ENCODE data around the gene ZNF423. TPM values are rescaled to one million over a fixed set of nuclear protein-coding genes. Genes with fewer than 3 reads are reported as not detected.

ZNF423 gene
- polyA plus RNA-seq, 3 donors = 1.9 to 15.4 (median 8.7) TPM

DNA sequence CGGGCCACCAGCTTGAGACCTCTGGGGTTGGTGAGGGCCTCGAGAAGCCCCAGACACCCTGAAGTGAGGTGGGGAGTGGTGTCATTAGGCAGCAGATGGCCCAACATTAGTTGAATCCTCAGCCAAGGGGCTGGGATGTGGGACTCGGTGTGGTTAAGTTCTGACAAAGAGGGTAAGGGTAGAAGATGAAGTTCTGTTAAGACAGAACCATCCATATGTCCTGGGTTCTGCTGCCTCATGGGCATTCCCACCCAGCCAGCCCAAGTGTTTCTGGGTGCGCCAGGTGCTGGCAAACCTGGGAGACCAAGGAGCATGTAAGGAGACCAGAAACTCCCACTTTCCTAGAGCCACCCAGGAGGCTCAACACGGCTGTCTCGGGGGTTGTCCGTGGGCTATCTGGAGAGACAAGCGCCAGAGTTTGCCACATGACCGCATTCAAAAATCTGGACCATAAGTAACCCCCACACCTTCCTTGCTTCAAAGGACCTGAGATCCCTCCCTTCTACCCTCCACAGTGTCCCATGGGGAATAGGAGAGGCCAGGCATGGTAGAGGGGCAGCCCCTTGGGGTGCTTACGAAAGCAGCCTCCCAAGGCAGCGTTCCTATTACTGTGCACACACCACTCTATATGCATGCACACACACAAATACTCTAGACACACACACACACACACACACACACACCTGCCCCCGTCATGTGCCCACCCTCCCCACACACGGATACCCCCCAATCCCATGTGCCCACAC, 353.6 kb downstream of the ZNF423 start:
- no peak overlapping the region for H3K27ac ChIP-seq (ENCODE audit: low read depth, low read length)
- WGBS, 3 donors = 81 to 97% (median 83%) methylated on average over 13 of the region's 13 CpGs

GRCh38 chr16:49499869-49500610, 355.9 kb downstream of the ZNF423 start:
- no peak overlapping the region for H3K27ac ChIP-seq (ENCODE audit: low read depth, low read length)
- 84 to 89% (median 89%) methylated on average over 7 of the region's 7 CpGs for WGBS, 3 donors

- WGBS, 3 donors = 88 to 92% (median 89%) methylated on average over 10 of the region's 10 CpGs
- H3K27ac ChIP-seq (ENCODE audit: low read depth, low read length) = no peak overlapping the region
Measured at GRCh38 chr16:49499414-49499785, 356.5 kb downstream of the ZNF423 start.

DNA sequence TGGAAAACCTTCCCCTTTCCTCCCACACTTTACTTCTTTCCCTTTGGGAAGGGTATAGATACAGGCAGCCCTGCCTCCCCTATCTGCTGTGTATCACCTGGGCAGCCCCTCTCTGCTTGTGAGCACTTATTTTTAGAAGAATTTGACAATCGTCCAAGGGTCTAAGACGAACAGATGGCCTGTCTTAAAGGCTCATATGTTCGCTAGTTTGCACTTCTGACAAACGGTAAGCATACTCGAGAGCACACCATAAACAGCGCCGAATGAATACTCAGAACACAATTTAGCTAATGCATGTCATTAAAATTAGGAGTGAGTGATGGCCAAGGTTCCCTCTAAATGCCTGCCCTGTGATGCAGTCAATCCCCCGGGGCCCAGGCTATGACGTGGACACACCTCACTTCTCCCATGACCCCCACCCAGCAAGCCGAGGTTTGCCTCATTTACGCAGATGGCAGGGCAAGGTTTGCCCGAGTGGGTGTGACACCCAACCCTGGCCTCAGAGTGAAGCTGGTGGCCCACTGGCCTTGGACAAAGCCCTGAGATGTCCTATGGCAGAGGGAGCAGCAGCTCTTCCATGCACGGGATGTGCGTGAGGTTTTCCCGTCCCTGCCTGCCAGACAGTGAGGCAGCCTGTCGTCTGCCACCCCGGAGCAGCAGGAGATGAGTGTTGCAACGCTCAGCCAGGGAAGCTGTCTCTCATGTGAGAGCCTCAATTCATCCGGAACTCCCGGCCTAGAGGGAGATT, 357.1 kb downstream of the ZNF423 start:
- 81 to 85% (median 83%) methylated on average over 20 of the region's 20 CpGs for WGBS, 3 donors

DNA sequence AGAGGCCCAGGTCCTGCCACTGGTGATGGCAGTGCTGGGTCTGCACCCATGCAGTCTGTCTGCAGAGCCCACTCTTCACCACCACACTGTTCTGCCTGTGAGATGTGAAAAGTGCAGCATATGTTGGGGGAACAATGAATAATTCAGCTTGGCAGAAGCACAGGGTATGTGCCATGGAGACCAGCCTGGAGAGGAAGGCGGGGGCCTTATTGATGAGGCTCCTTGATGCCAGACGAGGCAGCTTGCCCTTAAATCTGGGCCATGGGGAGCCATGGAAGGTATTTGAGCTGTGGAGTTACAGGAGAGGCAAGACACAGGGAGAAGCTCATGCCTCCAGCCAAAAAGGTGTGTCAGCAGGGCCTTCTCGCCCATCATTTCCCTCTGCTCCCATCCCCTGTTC, 357.6 kb downstream of the ZNF423 start:
- H3K27ac ChIP-seq (ENCODE audit: low read depth, low read length) = no peak overlapping the region
- WGBS, 3 donors = 84 to 95% (median 89%) methylated on average over 3 of the region's 3 CpGs

More for the DNA sequence above, 357.1 kb downstream of the ZNF423 start:
- H3K27ac ChIP-seq (ENCODE audit: low read depth, low read length) = no peak overlapping the region

GRCh38 chr16:49497466-49497865, 358.4 kb downstream of the ZNF423 start:
- H3K27ac ChIP-seq (ENCODE audit: low read depth, low read length) = no peak overlapping the region
- 93 to 95% (median 93%) methylated on average over 6 of the region's 6 CpGs for WGBS, 3 donors

DNA sequence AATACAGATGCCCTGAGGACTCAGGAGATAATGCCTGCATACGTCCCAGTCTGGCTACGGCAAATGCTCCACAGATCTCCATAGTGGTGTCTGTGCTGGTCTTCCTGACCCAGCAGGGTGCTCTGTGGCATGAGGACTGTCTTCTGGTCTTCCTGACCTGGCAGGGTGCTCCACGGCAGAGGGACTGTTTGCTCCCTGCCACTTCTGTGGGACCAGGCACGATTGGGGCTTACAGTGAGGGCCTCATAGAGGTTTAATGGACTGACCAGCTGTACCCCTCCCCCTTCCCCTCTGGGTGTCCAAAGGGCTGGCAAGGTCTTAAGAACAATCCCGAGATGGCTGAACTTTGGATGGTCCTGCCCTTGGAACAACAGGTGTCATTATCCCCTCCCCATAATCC, 359.3 kb downstream of the ZNF423 start:
- 85 to 99% (median 98%) methylated on average over 5 of the region's 5 CpGs for WGBS, 3 donors

GRCh38 chr16:49495596-49496355, 360.1 kb downstream of the ZNF423 start:
- H3K27ac ChIP-seq (ENCODE audit: low read depth, low read length) = no peak overlapping the region
- WGBS, 3 donors = 89 to 94% (median 91%) methylated on average over 10 of the region's 10 CpGs

More for the DNA sequence above, 359.3 kb downstream of the ZNF423 start:
- no peak overlapping the region for H3K27ac ChIP-seq (ENCODE audit: low read depth, low read length)

GRCh38 chr16:49494891-49495566, 360.9 kb downstream of the ZNF423 start:
- H3K27ac ChIP-seq (ENCODE audit: low read depth, low read length) = no peak overlapping the region

DNA sequence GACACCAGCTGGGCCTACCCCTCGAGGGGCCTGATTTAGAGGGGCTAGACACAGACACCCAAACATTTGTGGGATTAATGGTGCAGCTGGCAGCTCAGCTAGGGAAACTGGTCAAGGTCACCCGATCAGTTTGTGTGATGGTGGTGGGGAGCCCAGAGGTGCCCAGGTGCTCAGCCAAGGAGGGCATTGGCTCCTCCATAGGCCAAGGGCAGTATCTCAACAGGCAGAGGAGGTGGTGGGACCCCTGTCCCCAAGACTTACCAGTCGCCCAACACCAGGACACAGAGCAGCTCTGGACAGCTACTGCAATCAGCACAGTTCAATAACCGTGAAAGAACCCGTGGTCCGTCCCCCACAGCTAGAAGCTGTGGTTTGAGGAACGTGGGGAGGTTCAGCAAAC, 361.4 kb downstream of the ZNF423 start:
- 64 to 80% (median 70%) methylated on average over 7 of the region's 7 CpGs for WGBS, 3 donors
- no peak overlapping the region for H3K27ac ChIP-seq (ENCODE audit: low read depth, low read length)

More at GRCh38 chr16:49494891-49495566, 360.9 kb downstream of the ZNF423 start:
- 71 to 78% (median 75%) methylated on average over 9 of the region's 9 CpGs for WGBS, 3 donors

GRCh38 chr16:49493836-49494235, 362.1 kb downstream of the ZNF423 start:
- WGBS, 3 donors = 59 to 89% (median 74%) methylated on average over 2 of the region's 2 CpGs
- H3K27ac ChIP-seq (ENCODE audit: low read depth, low read length) = no peak overlapping the region

- 93 to 96% (median 95%) methylated on average over 16 of the region's 16 CpGs for WGBS, 3 donors
- no peak overlapping the region for H3K27ac ChIP-seq (ENCODE audit: low read depth, low read length)
Measured at GRCh38 chr16:49492896-49493626, 362.9 kb downstream of the ZNF423 start.

DNA sequence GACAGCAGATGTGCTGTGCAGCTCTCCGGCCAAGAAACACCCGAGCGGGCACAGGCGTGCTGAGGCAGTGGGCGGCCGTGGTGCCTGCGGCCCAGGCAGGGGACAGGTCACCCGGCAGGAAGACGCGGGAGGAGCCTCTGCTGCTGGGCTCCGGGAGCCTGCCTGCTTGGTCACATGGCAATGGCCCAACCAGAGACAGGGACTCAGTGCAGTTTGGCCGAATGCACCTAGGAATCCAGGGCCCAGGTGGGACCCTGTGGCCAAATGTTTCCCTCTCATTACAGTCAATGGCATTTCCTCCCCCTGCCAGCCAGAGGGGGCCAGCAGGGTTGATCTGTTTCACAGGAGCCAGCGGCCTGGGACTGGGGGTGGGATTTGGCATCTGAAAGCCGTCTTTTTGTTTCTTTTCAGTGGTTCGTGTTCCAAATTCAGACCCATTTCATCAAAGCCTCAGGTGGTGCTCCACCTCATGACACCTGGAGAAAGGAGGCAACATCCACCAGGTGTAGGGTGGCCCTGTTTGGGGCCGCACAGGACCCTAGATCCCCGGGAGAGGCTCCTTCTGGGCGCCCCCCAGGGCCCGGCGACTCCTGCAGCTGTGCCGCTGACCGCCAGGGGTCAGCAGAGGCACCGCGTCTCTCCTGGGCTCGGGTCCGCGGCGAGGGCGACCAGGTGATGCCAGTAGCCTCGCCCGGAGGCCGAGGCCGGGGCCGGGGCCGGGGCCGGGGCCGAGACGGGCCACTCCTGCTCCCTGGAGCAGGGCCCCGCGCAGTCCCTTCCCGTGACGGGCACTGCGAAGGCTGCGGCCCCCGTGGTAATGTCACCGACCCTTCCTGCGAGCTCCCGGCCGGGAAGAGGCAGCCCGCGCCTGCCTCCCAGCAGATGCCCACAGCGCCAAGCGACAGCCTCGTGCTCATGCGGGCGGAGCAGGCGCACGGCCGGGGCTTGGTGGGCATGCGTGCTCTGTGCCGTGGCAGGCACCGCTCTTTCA, 363.8 kb downstream of the ZNF423 start:
- H3K27ac ChIP-seq (ENCODE audit: low read depth, low read length) = no peak overlapping the region
- WGBS, 3 donors = 26 to 40% (median 31%) methylated on average over 54 to 62 of the region's 62 CpGs

DNA sequence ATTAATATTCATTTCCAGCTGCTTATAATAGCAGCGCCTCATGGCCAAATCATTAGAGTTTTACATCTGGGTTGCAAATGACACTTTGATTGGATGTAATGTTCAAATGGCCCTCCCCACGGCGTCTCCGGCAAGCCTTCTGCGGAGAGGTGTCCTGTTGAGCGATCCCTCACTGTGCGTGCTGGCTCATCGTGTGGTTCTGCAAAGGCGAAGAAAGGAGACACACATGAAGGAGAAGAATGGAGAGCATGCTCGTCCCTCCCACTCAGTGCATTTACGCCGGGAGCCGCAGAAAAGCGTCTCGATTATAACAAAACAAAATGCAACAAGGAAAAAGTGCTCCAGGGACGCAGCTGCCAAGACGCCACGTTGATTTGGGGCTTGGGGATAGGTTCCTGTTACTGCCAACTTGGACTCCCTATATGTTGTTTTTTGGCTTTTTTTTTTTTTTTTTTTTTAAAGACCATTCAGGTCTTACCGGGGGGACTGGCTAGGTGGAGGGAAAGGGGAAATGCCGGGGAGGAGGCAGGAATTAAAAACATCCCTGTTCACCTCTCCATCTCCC, 364.7 kb downstream of the ZNF423 start:
- no peak overlapping the region for H3K27ac ChIP-seq (ENCODE audit: low read depth, low read length)
- WGBS, 3 donors = 84 to 90% (median 89%) methylated on average over 19 to 20 of the region's 20 CpGs

DNA sequence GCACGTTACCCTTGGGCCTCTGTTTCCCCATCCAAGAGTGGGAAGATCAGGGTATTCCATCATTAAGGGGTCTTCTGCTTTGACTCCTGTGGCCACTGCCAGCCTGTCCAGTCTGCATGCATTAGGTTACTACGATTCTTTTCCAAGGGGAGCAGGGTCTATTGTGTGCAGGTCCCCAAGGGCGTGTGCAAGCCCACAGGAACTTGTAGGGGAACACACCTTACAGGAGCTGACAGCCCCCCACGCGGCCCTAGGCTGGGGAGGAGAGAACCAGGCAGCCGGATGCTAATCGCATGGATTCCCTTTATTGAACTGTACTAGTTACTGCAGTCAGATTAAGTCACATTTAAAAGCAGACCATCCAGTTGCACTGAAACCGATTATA, 365.6 kb downstream of the ZNF423 start:
- WGBS, 3 donors = 89 to 93% (median 92%) methylated on average over 8 of the region's 8 CpGs
- H3K27ac ChIP-seq (ENCODE audit: low read depth, low read length) = no peak overlapping the region

All from adipose tissue (tissue), 3 donors.